ENCODE measurements around the gene CSTPP1.
"Not testable (repeated sequence)": the region's sequence is repeated elsewhere in the genome, so short reads cannot be mapped to it uniquely, and the experiment has no call there.

The CSTPP1 gene

GRCh38 chr11:46991391-46991790, 54.8 kb downstream of the CSTPP1 start:
- no peak for DNase-seq (ENCODE audit: low read depth)

- not testable (repeated sequence) for DNase-seq (ENCODE audit: low read depth)
Observed at GRCh38 chr11:46992386-46992785, 55.8 kb downstream of the CSTPP1 start.

- DNase-seq (ENCODE audit: low read depth): not testable (repeated sequence)
Observed at GRCh38 chr11:46997796-46998195, 61.2 kb downstream of the CSTPP1 start.

- no peak for DNase-seq (ENCODE audit: low read depth)
Observed at GRCh38 chr11:46999217-46999616, 62.7 kb downstream of the CSTPP1 start.

GRCh38 chr11:47000033-47000432, 63.5 kb downstream of the CSTPP1 start:
- DNase-seq (ENCODE audit: low read depth): no peak

- DNase-seq (ENCODE audit: low read depth): no peak
Observed at GRCh38 chr11:47001781-47002181, 65.2 kb downstream of the CSTPP1 start.

- no peak for DNase-seq (ENCODE audit: low read depth)
Observed at GRCh38 chr11:47002390-47002789, 65.8 kb downstream of the CSTPP1 start.

- DNase-seq (ENCODE audit: low read depth): no peak
Observed at GRCh38 chr11:47003180-47003877, 66.8 kb downstream of the CSTPP1 start.

GRCh38 chr11:47004595-47005033, 68.1 kb downstream of the CSTPP1 start:
- peak; percentile 15 for DNase-seq (ENCODE audit: low read depth)

- no peak for DNase-seq (ENCODE audit: low read depth)
Observed at GRCh38 chr11:47005441-47005840, 68.9 kb downstream of the CSTPP1 start.

- DNase-seq (ENCODE audit: low read depth): no peak
Observed at GRCh38 chr11:47007579-47007978, 71.0 kb downstream of the CSTPP1 start.

- DNase-seq (ENCODE audit: low read depth): no peak
Observed at GRCh38 chr11:47010179-47010578, 73.6 kb downstream of the CSTPP1 start.

GRCh38 chr11:47014097-47014496, 77.5 kb downstream of the CSTPP1 start:
- no peak for DNase-seq (ENCODE audit: low read depth)

GRCh38 chr11:47018637-47019036, 82.1 kb downstream of the CSTPP1 start:
- no peak for DNase-seq (ENCODE audit: low read depth)

GRCh38 chr11:47020793-47021526, 84.4 kb downstream of the CSTPP1 start:
- DNase-seq (ENCODE audit: low read depth): no peak

GRCh38 chr11:47021527-47021818, 84.9 kb downstream of the CSTPP1 start:
- DNase-seq (ENCODE audit: low read depth): no peak

- no peak for DNase-seq (ENCODE audit: low read depth)
Observed at GRCh38 chr11:47021965-47022364, 85.4 kb downstream of the CSTPP1 start.

GRCh38 chr11:47028195-47029093, 91.9 kb downstream of the CSTPP1 start:
- no peak for DNase-seq (ENCODE audit: low read depth)

GRCh38 chr11:47033439-47033838, 96.9 kb downstream of the CSTPP1 start:
- DNase-seq (ENCODE audit: low read depth): no peak

- DNase-seq (ENCODE audit: low read depth): no peak
Observed at GRCh38 chr11:47034091-47034490, 97.5 kb downstream of the CSTPP1 start.

GRCh38 chr11:47035108-47035507, 98.5 kb downstream of the CSTPP1 start:
- no peak for DNase-seq (ENCODE audit: low read depth)

GRCh38 chr11:47044119-47044518, 107.6 kb downstream of the CSTPP1 start:
- no peak for DNase-seq (ENCODE audit: low read depth)

- no peak for DNase-seq (ENCODE audit: low read depth)
Observed at GRCh38 chr11:47047972-47048371, 111.4 kb downstream of the CSTPP1 start.
